Hepatocyte (in vitro differentiated cells): ENCODE measurements around the gene CACNA2D1. TPM values are rescaled to one million over a fixed set of nuclear protein-coding genes. Genes with fewer than 3 reads are reported as not detected.
"Not testable (repeated sequence)": the region's sequence is repeated elsewhere in the genome, so short reads cannot be mapped to it uniquely, and the experiment has no call there.

Experiments
- DNase-seq: peaks from one replicate; pipeline ENCODE4 v3.0.0-alpha.2; 2016; ENCODE audit warnings: low spot score
- H2AFZ ChIP-seq: fragments of 200-600 bp; sonication (generic); 2 replicates; pipeline ENCODE4 v1.6.0; 2016; ENCODE audit warnings: antibody characterized with exemption, mild to moderate bottlenecking
- H3K27ac ChIP-seq: fragments of 200-600 bp; sonication (generic); 2 replicates; pipeline ENCODE4 v1.5.1; 2016; ENCODE audit warnings: mild to moderate bottlenecking
- H3K27me3 ChIP-seq: fragments of 200-600 bp; sonication (generic); 2 replicates; pipeline ENCODE4 v1.6.1; 2016
- H3K36me3 ChIP-seq: fragments of 200-600 bp; sonication (generic); replicated peaks from 2 replicates; pipeline ENCODE4 v1.5.1; 2016; ENCODE audit warnings: low read depth; ENCODE audit not compliant: insufficient read depth
- H3K4me1 ChIP-seq: fragments of 200-600 bp; sonication (generic); 2 replicates; pipeline ENCODE4 v1.5.1; 2016; ENCODE audit warnings: mild to moderate bottlenecking, moderate library complexity; ENCODE audit not compliant: insufficient read depth
- H3K4me2 ChIP-seq: fragments of 200-600 bp; sonication (generic); 2 replicates; pipeline ENCODE4 v1.6.0; 2016
- H3K4me3 ChIP-seq: fragments of 200-600 bp; sonication (generic); 2 replicates; pipeline ENCODE4 v1.5.1; 2016; ENCODE audit warnings: mild to moderate bottlenecking
- H3K79me2 ChIP-seq: fragments of 200-600 bp; sonication (generic); 2 replicates; pipeline ENCODE4 v1.6.0; 2017; ENCODE audit warnings: mild to moderate bottlenecking
- H3K9me2 ChIP-seq: fragments of 200-600 bp; sonication (generic); replicated peaks from 2 replicates; pipeline ENCODE4 v1.6.0; 2017; ENCODE audit warnings: mild to moderate bottlenecking; ENCODE audit not compliant: insufficient read depth
- H3K9me3 ChIP-seq: fragments of 200-600 bp; sonication (generic); 2 replicates; pipeline ENCODE4 v1.5.1; 2016; ENCODE audit warnings: low read depth, mild to moderate bottlenecking
- H4K20me1 ChIP-seq: fragments of 200-600 bp; sonication (generic); 2 replicates; pipeline ENCODE4 v1.6.0; 2016; ENCODE audit warnings: mild to moderate bottlenecking; ENCODE audit not compliant: insufficient read depth, poor library complexity, severe bottlenecking
- CTCF ChIP-seq: fragments of 200-600 bp; sonication (generic); IDR thresholded peaks from 2 replicates; pipeline ENCODE4 v1.5.1; 2016; ENCODE audit warnings: antibody characterized with exemption, mild to moderate bottlenecking; ENCODE audit not compliant: poor library complexity
- EZH2 ChIP-seq: fragments of 200-600 bp; sonication (generic); IDR thresholded peaks from 2 replicates; pipeline ENCODE4 v1.6.1; 2016; ENCODE audit warnings: antibody characterized with exemption, mild to moderate bottlenecking, borderline replicate concordance
- EZH2phosphoT487 ChIP-seq: fragments of 200-600 bp; sonication (generic); IDR thresholded peaks from one replicate; pipeline ENCODE4 v1.6.1; 2018; ENCODE audit warnings: antibody characterized with exemption, mild to moderate bottlenecking, low read depth, moderate library complexity; ENCODE audit not compliant: unreplicated experiment, severe bottlenecking
- WGBS: methylation state at CpG from one replicate; pipeline ENCODE4 v1.1.6; 2016; ENCODE audit warnings: low lambda C conversion rate; ENCODE audit errors: missing lambda C conversion rate; 5-methylcytosine and 5-hydroxymethylcytosine counted together
- polyA plus RNA-seq: library from polyadenylated mRNA; unstranded; fragments of >200 nt; fragmentation: Nextera tagmentation; extraction: Ambion mirVana; gene quantifications from 2 replicates; pipeline ENCODE4 v1.2.1, GENCODE V29; 2016
- total RNA-seq: library from RNA; depleted of rRNA; stranded (reverse); fragments of >200 nt; gene quantifications from 2 replicates; pipeline ENCODE4 v1.2.3, GENCODE V29; 2014

Gene CACNA2D1
- total and polyA plus RNA-seq, 2 experiments from 2014 or later: 3.1 to 18.9 TPM

- no peaks in the 10 kb centered on the region for H3K9me2 ChIP-seq
- WGBS: 78% methylated on average over 5 of the region's 5 CpGs
- no peaks in the 10 kb centered on the region for H3K9me3 ChIP-seq
- no peak overlapping the region for H2AFZ ChIP-seq
- H3K79me2 ChIP-seq: no peaks in the 10 kb centered on the region
- no peaks in the 10 kb centered on the region for H3K27me3 ChIP-seq
- no peak for DNase-seq
- H3K4me3 ChIP-seq: no peak overlapping the region
- no peaks in the 10 kb centered on the region for H3K36me3 ChIP-seq
- no peaks in the 10 kb centered on the region for H3K4me1 ChIP-seq
- no peak overlapping the region for H3K4me2 ChIP-seq
- TF ChIP-seq EZH2phosphoT487: no peak
- no peak for TF ChIP-seq EZH2
- no peak for TF ChIP-seq CTCF
- no peak overlapping the region for H3K27ac ChIP-seq
- no peaks in the 10 kb centered on the region for H4K20me1 ChIP-seq
These were observed 7.8 kb downstream of the CACNA2D1 start for GRCh38 chr7:82435769-82436168.

- Histone ChIP-seq H3K79me2 (no peaks in the 10 kb centered on the region), H3K27ac (no peak overlapping the region), H3K4me3 (no peak overlapping the region), H3K4me2 (no peak overlapping the region), H2AFZ (no peak overlapping the region), H3K36me3 (no peaks in the 10 kb centered on the region), H3K27me3 (no peaks in the 10 kb centered on the region), H3K9me3 (no peaks in the 10 kb centered on the region), H3K4me1 (no peaks in the 10 kb centered on the region), H4K20me1 (no peaks in the 10 kb centered on the region), H3K9me2 (no peaks in the 10 kb centered on the region)
- 94% methylated on average over 4 of the region's 4 CpGs for WGBS
- no peak for DNase-seq
- no peak for TF ChIP-seq EZH2
These were observed 9.1 kb downstream of the CACNA2D1 start for GRCh38 chr7:82434275-82435022.

- DNase-seq: no peak
- Histone ChIP-seq H4K20me1 (no peaks in the 10 kb centered on the region), H2AFZ (no peak overlapping the region), H3K27me3 (no peaks in the 10 kb centered on the region), H3K4me2 (no peak overlapping the region), H3K36me3 (no peaks in the 10 kb centered on the region), H3K4me1 (no peaks in the 10 kb centered on the region), H3K79me2 (no peaks in the 10 kb centered on the region), H3K9me2 (no peaks in the 10 kb centered on the region), H3K4me3 (no peak overlapping the region), H3K27ac (no peak overlapping the region), H3K9me3 (no peaks in the 10 kb centered on the region)
- TF ChIP-seq EZH2phosphoT487 (no peak), EZH2 (no peak), CTCF (no peak)
- WGBS: 74% methylated on average over 1 of the region's 1 CpG
These were observed 10.1 kb downstream of the CACNA2D1 start for GRCh38 chr7:82433507-82433906.

- not testable (repeated sequence) for H2AFZ ChIP-seq, H3K4me1 ChIP-seq, H3K36me3 ChIP-seq, H3K4me2 ChIP-seq, H3K4me3 ChIP-seq, H3K79me2 ChIP-seq, H3K9me3 ChIP-seq, DNase-seq, H3K9me2 ChIP-seq, H3K27ac ChIP-seq, H4K20me1 ChIP-seq, H3K27me3 ChIP-seq
- WGBS: 96% methylated on average over 9 of the region's 9 CpGs
These were observed 10.8 kb downstream of the CACNA2D1 start for GRCh38 chr7:82432743-82433142.
